Stomach smooth muscle (tissue), 2 donors: Measurements from ENCODE around the gene ASB8.
A peak's percentile ranks its signal among the peaks of the same experiment; 100 is the strongest.
"Not testable (repeated sequence)": the region's sequence is repeated elsewhere in the genome, so short reads cannot be mapped to it uniquely, and the experiment has no call there.

ENCODE experiments used
- H3K27ac ChIP-seq: one replicate; pipeline ENCODE4 v1.7.0; 2013; ENCODE audit warnings: mild to moderate bottlenecking, low read length, inconsistent platforms
- H3K27me3 ChIP-seq, 2 donors: one replicate each; pipeline ENCODE4 v1.7.0; 2013; ENCODE audit warnings: low read length in 2 of 2; ENCODE audit not compliant: insufficient read depth in 2 of 2, control insufficient read depth in 1 of 2
- H3K36me3 ChIP-seq, 2 donors: one replicate each; pipeline ENCODE4 v1.7.0; 2013; ENCODE audit warnings: low read length in 2 of 2; ENCODE audit not compliant: control insufficient read depth in 2 of 2, insufficient read depth in 2 of 2
- H3K4me1 ChIP-seq: one replicate; pipeline ENCODE4 v1.7.0; 2013; ENCODE audit warnings: low read length; ENCODE audit not compliant: control insufficient read depth, insufficient read depth
- H3K4me3 ChIP-seq, 2 donors: one replicate each; pipeline ENCODE4 v1.7.0; 2013; ENCODE audit warnings: low read length in 2 of 2
- H3K9ac ChIP-seq, 2 donors: one replicate each; pipeline ENCODE4 v1.7.0; 2013; ENCODE audit warnings: low read length in 2 of 2, mild to moderate bottlenecking in 1 of 2
- H3K9me3 ChIP-seq, 2 donors: one replicate each; pipeline ENCODE4 v1.7.0; 2013; ENCODE audit warnings: low read length in 2 of 2; ENCODE audit not compliant: control insufficient read depth in 2 of 2
- donor health status: healthy.
- donor health status: Pancreatic carcinoma.

The ASB8 gene

GRCh38 chr12:48122065-48122834, 35.1 kb downstream of the ASB8 start:
- H3K27ac ChIP-seq = no peak overlapping the region
- H3K27me3 ChIP-seq = no peaks in the 10 kb centered on the region
- H3K9me3 ChIP-seq = no peaks in the 10 kb centered on the region
- H3K9ac ChIP-seq = no peak overlapping the region
- H3K4me1 ChIP-seq = peaks cover 5% of the 10 kb centered on the region
- H3K36me3 ChIP-seq = peaks cover 2 to 10% of the 10 kb centered on the region in 2 donors
- no peak overlapping the region for H3K4me3 ChIP-seq

GRCh38 chr12:48121522-48121921, 35.8 kb downstream of the ASB8 start:
- Histone ChIP-seq H3K36me3 (peaks cover 2 to 10% of the 10 kb centered on the region in 2 donors), H3K9me3 (no peaks in the 10 kb centered on the region), H3K4me1 (peaks cover 5% of the 10 kb centered on the region), H3K27me3 (no peaks in the 10 kb centered on the region), H3K4me3 (no peak overlapping the region), H3K9ac (no peak overlapping the region), H3K27ac (no peak overlapping the region)

GRCh38 chr12:48119834-48120195, 37.5 kb downstream of the ASB8 start:
- H3K9me3 ChIP-seq = no peaks in the 10 kb centered on the region
- peaks cover 2 to 10% of the 10 kb centered on the region in 2 donors for H3K36me3 ChIP-seq
- H3K4me1 ChIP-seq = peaks cover 5% of the 10 kb centered on the region
- peak overlapping the region; percentile 91 to 98 for H3K4me3 ChIP-seq
- H3K27me3 ChIP-seq = no peaks in the 10 kb centered on the region
- H3K27ac ChIP-seq = peak overlapping the region; percentile 37
- H3K9ac ChIP-seq = peak overlapping the region; percentile 62 to 77

- Histone ChIP-seq H3K9ac (peak within 1 kb of the TSS; percentile 62 to 77), H3K4me3 (peak within 1 kb of the TSS; percentile 91 to 98), H3K27me3 (no peaks in the 10 kb centered on the region), H3K27ac (peak within 1 kb of the TSS; percentile 49), H3K9me3 (no peaks in the 10 kb centered on the region), H3K36me3 (peaks cover 2 to 6% of the 10 kb centered on the region in 2 donors), H3K4me1 (peaks cover 5% of the 10 kb centered on the region)
Measured at GRCh38 chr12:48119078-48119833, 38.1 kb downstream of the ASB8 start, which contains the start of gene PFKM. Gene PFKM, plus strand, starts transcription at chr12:48119364. Its CDS starts 3,411 bp downstream, at chr12:48122775.

- Histone ChIP-seq H3K4me1 (peaks cover 5% of the 10 kb centered on the region), H3K27me3 (no peaks in the 10 kb centered on the region), H3K9me3 (no peaks in the 10 kb centered on the region), H3K36me3 (peaks cover 2 to 4% of the 10 kb centered on the region in 2 donors), H3K9ac (peak overlapping the region in 1 of 2 donors; percentile 77), H3K27ac (peak overlapping the region; percentile 49), H3K4me3 (peak overlapping the region; percentile 91 to 98)
Measured at GRCh38 chr12:48118284-48118871, 38.9 kb downstream of the ASB8 start.

- Histone ChIP-seq H3K4me1 (peaks cover 5% of the 10 kb centered on the region), H3K27me3 (no peaks in the 10 kb centered on the region), H3K9me3 (no peaks in the 10 kb centered on the region), H3K4me3 (no peak overlapping the region), H3K9ac (no peak overlapping the region), H3K27ac (no peak overlapping the region), H3K36me3 (no peaks in the 10 kb centered on the region)
Measured at GRCh38 chr12:48115957-48116356, 41.4 kb downstream of the ASB8 start.

GRCh38 chr12:48111312-48111693, 46.0 kb downstream of the ASB8 start:
- H3K27ac ChIP-seq, H3K4me3 ChIP-seq, H3K36me3 ChIP-seq, H3K4me1 ChIP-seq, H3K9ac ChIP-seq, H3K9me3 ChIP-seq, H3K27me3 ChIP-seq: not testable (repeated sequence)

GRCh38 chr12:48110691-48111311, 46.5 kb downstream of the ASB8 start:
- Histone ChIP-seq H3K4me1 (peaks cover 6% of the 10 kb centered on the region), H3K27me3 (no peaks in the 10 kb centered on the region), H3K36me3 (no peaks in the 10 kb centered on the region), H3K9ac (no peak overlapping the region), H3K9me3 (no peaks in the 10 kb centered on the region), H3K4me3 (no peak overlapping the region), H3K27ac (no peak overlapping the region)

- no peaks in the 10 kb centered on the region for H3K36me3 ChIP-seq
- H3K27me3 ChIP-seq = no peaks in the 10 kb centered on the region
- peaks cover 12% of the 10 kb centered on the region for H3K4me1 ChIP-seq
- H3K4me3 ChIP-seq = no peak overlapping the region
- no peak overlapping the region for H3K9ac ChIP-seq
- no peaks in the 10 kb centered on the region for H3K9me3 ChIP-seq
- H3K27ac ChIP-seq = no peak overlapping the region
Measured at GRCh38 chr12:48109424-48109823, 47.9 kb downstream of the ASB8 start.

GRCh38 chr12:48106681-48107613, 50.4 kb downstream of the ASB8 start:
- peak overlapping the region; percentile 95 to 98 for H3K9ac ChIP-seq
- H3K27ac ChIP-seq = peak overlapping the region; percentile 88
- no peaks in the 10 kb centered on the region for H3K9me3 ChIP-seq
- H3K36me3 ChIP-seq = no peaks in the 10 kb centered on the region
- H3K4me3 ChIP-seq = peak overlapping the region; percentile 88 to 99
- H3K27me3 ChIP-seq = no peaks in the 10 kb centered on the region
- peaks cover 13% of the 10 kb centered on the region for H3K4me1 ChIP-seq
